Measurements from ENCODE around the gene MTA1.

MTA1 gene

GRCh38 chr14:105388110-105388951 is 31.3 kb upstream of the MTA1 start:
- DNase-seq, result no peak

GRCh38 chr14:105388976-105389375 is 30.7 kb upstream of the MTA1 start:
- DNase-seq, result no peak

- DNase-seq, result no peak
Observed at GRCh38 chr14:105389534-105389933, 30.1 kb upstream of the MTA1 start.

GRCh38 chr14:105389976-105390848 is 29.4 kb upstream of the MTA1 start:
- DNase-seq, result peak; percentile 57

- DNase-seq, result no peak
Observed at GRCh38 chr14:105390849-105391500, 28.7 kb upstream of the MTA1 start.

- no peak for DNase-seq
Observed at GRCh38 chr14:105391541-105391940, 28.1 kb upstream of the MTA1 start.

GRCh38 chr14:105392131-105393090 is 27.2 kb upstream of the MTA1 start:
- DNase-seq, result no peak

- no peak for DNase-seq
Observed at GRCh38 chr14:105393151-105393550, 26.5 kb upstream of the MTA1 start.

GRCh38 chr14:105394714-105395537 is 24.7 kb upstream of the MTA1 start:
- DNase-seq, result no peak

GRCh38 chr14:105395538-105395854 is 24.1 kb upstream of the MTA1 start:
- DNase-seq, result no peak

GRCh38 chr14:105397350-105397931 is 22.2 kb upstream of the MTA1 start:
- no peak for DNase-seq

- peak; percentile 81 for DNase-seq
Observed at GRCh38 chr14:105398044-105398725, 21.4 kb upstream of the MTA1 start, which contains the start of gene TEX22. Gene TEX22, plus strand, starts transcription at chr14:105398538. Its CDS starts 803 bp downstream, at chr14:105399341.

- peak; percentile 75 for DNase-seq
Observed at GRCh38 chr14:105398726-105399465, 20.7 kb upstream of the MTA1 start.

- DNase-seq, result no peak
Observed at GRCh38 chr14:105399466-105399775, 20.2 kb upstream of the MTA1 start.

GRCh38 chr14:105400016-105400415 is 19.6 kb upstream of the MTA1 start:
- DNase-seq, result no peak

GRCh38 chr14:105401699-105402098 is 17.9 kb upstream of the MTA1 start:
- DNase-seq, result no peak

GRCh38 chr14:105408592-105408991 is 11.0 kb upstream of the MTA1 start:
- DNase-seq, result no peak

- no peak for DNase-seq
Observed at GRCh38 chr14:105409364-105409763, 10.3 kb upstream of the MTA1 start.

GRCh38 chr14:105410642-105411016 is 9.0 kb upstream of the MTA1 start:
- no peak for DNase-seq

Data from GDM1 (cell line).